ENCODE measurements around the gene NRP1.

The NRP1 gene

DNA sequence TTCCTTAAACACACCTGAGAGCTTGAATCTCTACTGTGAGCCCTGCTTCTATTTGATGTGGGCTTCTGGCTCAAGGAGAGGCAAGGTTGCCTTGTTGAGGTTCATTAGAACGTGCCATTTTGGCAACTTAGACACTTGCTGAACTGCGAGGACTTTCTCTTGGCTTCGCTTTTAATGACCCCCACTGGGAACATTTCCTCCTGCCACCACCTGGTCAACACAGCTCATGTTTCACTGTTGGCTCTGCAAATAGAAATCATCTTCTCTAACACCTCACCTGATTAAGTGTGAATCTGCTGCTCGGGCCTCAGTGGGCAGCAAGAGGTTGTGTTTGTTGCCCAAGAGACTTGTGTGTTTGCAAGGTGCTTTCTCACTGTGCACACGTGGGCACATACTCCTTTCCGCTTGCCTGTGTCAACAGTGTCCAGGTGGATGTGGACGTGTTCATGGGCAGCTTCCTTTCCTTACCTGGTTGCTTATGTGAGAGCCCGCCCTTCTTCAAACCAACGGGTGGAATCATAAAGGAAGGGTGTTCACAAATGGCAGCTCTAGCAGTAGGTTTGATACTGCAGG lies 147.0 kb downstream of the NRP1 start:
- Histone ChIP-seq H3K27ac (replicated peaks; ENCODE audit: low read length) (no peak overlapping the region), H3K4me3 (ENCODE audit: low read length in 2 of 2) (no peak overlapping the region), H3K4me2 (ENCODE audit: insufficient read depth, low read length, poor library complexity, severe bottlenecking) (no peak overlapping the region), H3K4ac (ENCODE audit: low read length) (no peak overlapping the region), H4K91ac (ENCODE audit: low read depth, low read length, poor library complexity) (no peak overlapping the region), H3K14ac (ENCODE audit: low read length) (no peak overlapping the region), H3K9me3 (replicated peaks in 1 of 2; ENCODE audit: control insufficient read depth in 2 of 2, insufficient read depth in 1 of 2, low read depth in 1 of 2, low read length in 2 of 2) (no peaks in the 10 kb centered on the region), H3K4me1 (ENCODE audit: control insufficient read depth in 2 of 2, insufficient read depth in 1 of 2, low read depth in 1 of 2, low read length in 2 of 2) (peaks cover 0 to 9% of the 10 kb centered on the region in 2 donors), H2AK5ac (ENCODE audit: low read depth, low read length) (no peak overlapping the region), H3K23ac (ENCODE audit: low read depth, low read length, poor library complexity) (no peak overlapping the region), H2BK5ac (ENCODE audit: low read length) (no peak overlapping the region), H2BK15ac (ENCODE audit: low read length) (peak overlapping the region; percentile 63), H3K18ac (ENCODE audit: low read length) (no peak overlapping the region), H2BK12ac (ENCODE audit: low read length) (peak overlapping the region; percentile 11), H3K79me1 (ENCODE audit: low read depth, low read length) (no peaks in the 10 kb centered on the region), H2AFZ (ENCODE audit: low read length) (no peak overlapping the region), H3K9ac (ENCODE audit: low read depth, low read length, poor library complexity) (no peak overlapping the region), H3K36me3 (replicated peaks in 1 of 2; ENCODE audit: control insufficient read depth in 2 of 2, insufficient read depth in 2 of 2, low read length in 2 of 2) (peaks cover 0 to 86% of the 10 kb centered on the region in 2 donors), H2BK120ac (ENCODE audit: low read depth, low read length) (no peak overlapping the region), H4K8ac (ENCODE audit: low read depth, low read length) (no peak overlapping the region), H3K27me3 (ENCODE audit: control insufficient read depth in 3 of 3, insufficient read depth in 3 of 3, low read depth in 1 of 3, low read length in 3 of 3) (no peaks in the 10 kb centered on the region)
- DNase-seq (ENCODE audit: low spot score), result no peak
- no CpG with 5 or more reads among the region's 9 CpGs for WGBS, 2 donors (ENCODE audit: extremely low coverage in 2 of 2, insufficient read length in 2 of 2, insufficient replicate concordance in 1 of 2)

DNA sequence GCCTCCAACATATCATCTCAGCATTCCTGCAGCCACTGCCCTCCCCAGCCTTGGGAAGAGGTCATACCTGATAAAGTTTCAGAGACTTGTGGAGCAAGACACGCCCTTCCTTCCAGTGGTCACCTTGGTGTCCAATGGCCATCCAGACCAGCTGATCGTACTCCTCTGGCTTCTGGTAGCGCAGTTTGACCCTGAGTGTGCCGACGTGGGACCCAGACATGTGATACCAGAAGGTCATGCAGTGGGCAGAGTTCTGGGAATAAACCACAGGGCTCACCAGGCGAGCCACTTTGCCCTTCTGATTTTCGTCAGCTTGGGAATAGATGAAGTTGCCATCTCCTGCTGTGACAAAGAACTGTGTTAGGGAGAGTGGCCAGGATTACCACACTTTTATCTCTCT lies 148.3 kb downstream of the NRP1 start:
- no peak overlapping the region for H4K91ac ChIP-seq (ENCODE audit: low read depth, low read length, poor library complexity)
- no peak overlapping the region for H2BK120ac ChIP-seq (ENCODE audit: low read depth, low read length)
- H2BK12ac ChIP-seq (ENCODE audit: low read length), result no peak overlapping the region
- H2BK5ac ChIP-seq (ENCODE audit: low read length), result no peak overlapping the region
- peaks cover 0 to 9% of the 10 kb centered on the region in 2 donors for H3K4me1 ChIP-seq (ENCODE audit: control insufficient read depth in 2 of 2, insufficient read depth in 1 of 2, low read depth in 1 of 2, low read length in 2 of 2)
- H3K4ac ChIP-seq (ENCODE audit: low read length), result no peak overlapping the region
- H3K18ac ChIP-seq (ENCODE audit: low read length), result no peak overlapping the region
- no peaks in the 10 kb centered on the region for H3K27me3 ChIP-seq (ENCODE audit: control insufficient read depth in 3 of 3, insufficient read depth in 3 of 3, low read depth in 1 of 3, low read length in 3 of 3)
- H3K9me3 ChIP-seq (replicated peaks in 1 of 2; ENCODE audit: control insufficient read depth in 2 of 2, insufficient read depth in 1 of 2, low read depth in 1 of 2, low read length in 2 of 2), result no peaks in the 10 kb centered on the region
- H2BK15ac ChIP-seq (ENCODE audit: low read length), result no peak overlapping the region
- no peak overlapping the region for H2AK5ac ChIP-seq (ENCODE audit: low read depth, low read length)
- H3K4me3 ChIP-seq (ENCODE audit: low read length in 2 of 2), result no peak overlapping the region
- H2AFZ ChIP-seq (ENCODE audit: low read length), result no peak overlapping the region
- no peak overlapping the region for H3K4me2 ChIP-seq (ENCODE audit: insufficient read depth, low read length, poor library complexity, severe bottlenecking)
- H3K27ac ChIP-seq (replicated peaks; ENCODE audit: low read length), result no peak overlapping the region
- H3K9ac ChIP-seq (ENCODE audit: low read depth, low read length, poor library complexity), result no peak overlapping the region
- H3K14ac ChIP-seq (ENCODE audit: low read length), result no peak overlapping the region
- no peak overlapping the region for H4K8ac ChIP-seq (ENCODE audit: low read depth, low read length)
- peak overlapping the region; percentile 26 for H3K23ac ChIP-seq (ENCODE audit: low read depth, low read length, poor library complexity)
- no peak for DNase-seq (ENCODE audit: low spot score)
- no CpG with 5 or more reads among the region's 7 CpGs for WGBS, 2 donors (ENCODE audit: extremely low coverage in 2 of 2, insufficient read length in 2 of 2, insufficient replicate concordance in 1 of 2)
- peaks cover 0 to 86% of the 10 kb centered on the region in 2 donors for H3K36me3 ChIP-seq (replicated peaks in 1 of 2; ENCODE audit: control insufficient read depth in 2 of 2, insufficient read depth in 2 of 2, low read length in 2 of 2)
- H3K79me1 ChIP-seq (ENCODE audit: low read depth, low read length), result no peaks in the 10 kb centered on the region

DNA sequence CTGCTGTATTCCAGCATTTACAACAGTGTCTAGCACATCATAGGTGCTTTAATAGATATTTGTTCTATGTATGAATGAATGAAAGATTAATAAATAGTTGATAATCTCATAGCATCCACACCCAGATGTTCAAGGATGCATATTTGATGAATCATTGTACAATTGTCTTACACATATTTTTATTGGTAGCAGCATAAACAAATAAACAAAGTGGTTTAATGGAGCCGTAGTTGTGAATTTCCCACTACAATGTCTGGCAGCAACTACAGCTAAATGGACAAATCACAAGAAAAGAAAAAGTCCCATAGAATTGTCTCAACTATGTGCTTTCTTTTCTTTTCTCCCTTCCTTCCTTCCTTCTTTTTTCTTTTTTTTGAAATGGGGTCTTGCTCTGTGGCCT lies 150.8 kb downstream of the NRP1 start:
- Histone ChIP-seq H2BK120ac (ENCODE audit: low read depth, low read length) (no peak overlapping the region), H3K27me3 (ENCODE audit: control insufficient read depth in 3 of 3, insufficient read depth in 3 of 3, low read depth in 1 of 3, low read length in 3 of 3) (no peaks in the 10 kb centered on the region), H3K36me3 (replicated peaks in 1 of 2; ENCODE audit: control insufficient read depth in 2 of 2, insufficient read depth in 2 of 2, low read length in 2 of 2) (peaks cover 0 to 97% of the 10 kb centered on the region in 2 donors), H4K91ac (ENCODE audit: low read depth, low read length, poor library complexity) (no peak overlapping the region), H2AFZ (ENCODE audit: low read length) (no peak overlapping the region), H3K27ac (replicated peaks; ENCODE audit: low read length) (no peak overlapping the region), H3K4ac (ENCODE audit: low read length) (no peak overlapping the region), H4K8ac (ENCODE audit: low read depth, low read length) (no peak overlapping the region), H2BK12ac (ENCODE audit: low read length) (no peak overlapping the region), H2AK5ac (ENCODE audit: low read depth, low read length) (no peak overlapping the region), H3K4me2 (ENCODE audit: insufficient read depth, low read length, poor library complexity, severe bottlenecking) (no peak overlapping the region), H3K14ac (ENCODE audit: low read length) (no peak overlapping the region), H3K23ac (ENCODE audit: low read depth, low read length, poor library complexity) (no peak overlapping the region), H3K79me1 (ENCODE audit: low read depth, low read length) (no peaks in the 10 kb centered on the region), H2BK5ac (ENCODE audit: low read length) (no peak overlapping the region), H3K9me3 (replicated peaks in 1 of 2; ENCODE audit: control insufficient read depth in 2 of 2, insufficient read depth in 1 of 2, low read depth in 1 of 2, low read length in 2 of 2) (no peaks in the 10 kb centered on the region), H3K4me3 (ENCODE audit: low read length in 2 of 2) (no peak overlapping the region), H2BK15ac (ENCODE audit: low read length) (no peak overlapping the region), H3K4me1 (ENCODE audit: control insufficient read depth in 2 of 2, insufficient read depth in 1 of 2, low read depth in 1 of 2, low read length in 2 of 2) (peaks cover 0 to 6% of the 10 kb centered on the region in 2 donors), H3K18ac (ENCODE audit: low read length) (no peak overlapping the region), H3K9ac (ENCODE audit: low read depth, low read length, poor library complexity) (no peak overlapping the region)
- DNase-seq (ENCODE audit: low spot score), result no peak
- WGBS, 2 donors (ENCODE audit: extremely low coverage in 2 of 2, insufficient read length in 2 of 2, insufficient replicate concordance in 1 of 2), result no CpG with 5 or more reads among the region's 1 CpG

DNA sequence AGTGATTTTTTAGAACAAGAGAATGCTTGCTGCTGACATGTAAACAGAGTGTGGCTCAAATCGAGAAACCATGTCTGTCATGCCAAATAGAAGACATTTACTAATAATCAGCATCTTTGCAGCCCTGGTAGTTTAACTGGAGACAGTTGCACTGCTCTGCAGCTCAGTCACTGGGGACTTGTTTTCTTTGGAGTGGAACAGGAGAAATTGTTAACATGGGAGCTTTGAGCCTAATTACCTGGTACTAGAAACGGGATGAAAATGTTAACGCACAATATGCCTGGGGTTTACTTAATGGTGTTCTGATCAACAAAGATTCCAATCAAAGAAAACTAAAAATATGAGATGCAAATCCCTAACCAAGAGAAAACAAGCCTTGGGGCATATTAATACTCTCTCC lies 153.5 kb downstream of the NRP1 start:
- Histone ChIP-seq H3K79me1 (ENCODE audit: low read depth, low read length) (no peaks in the 10 kb centered on the region), H3K4me2 (ENCODE audit: insufficient read depth, low read length, poor library complexity, severe bottlenecking) (no peak overlapping the region), H2BK12ac (ENCODE audit: low read length) (no peak overlapping the region), H3K14ac (ENCODE audit: low read length) (no peak overlapping the region), H2BK120ac (ENCODE audit: low read depth, low read length) (no peak overlapping the region), H4K8ac (ENCODE audit: low read depth, low read length) (no peak overlapping the region), H3K4me3 (ENCODE audit: low read length in 2 of 2) (no peak overlapping the region), H3K9ac (ENCODE audit: low read depth, low read length, poor library complexity) (no peak overlapping the region), H3K4me1 (ENCODE audit: control insufficient read depth in 2 of 2, insufficient read depth in 1 of 2, low read depth in 1 of 2, low read length in 2 of 2) (peaks cover 0 to 4% of the 10 kb centered on the region in 2 donors), H3K23ac (ENCODE audit: low read depth, low read length, poor library complexity) (no peak overlapping the region), H2BK5ac (ENCODE audit: low read length) (no peak overlapping the region), H3K9me3 (replicated peaks in 1 of 2; ENCODE audit: control insufficient read depth in 2 of 2, insufficient read depth in 1 of 2, low read depth in 1 of 2, low read length in 2 of 2) (no peaks in the 10 kb centered on the region), H2AK5ac (ENCODE audit: low read depth, low read length) (no peak overlapping the region), H2AFZ (ENCODE audit: low read length) (no peak overlapping the region), H3K18ac (ENCODE audit: low read length) (no peak overlapping the region), H4K91ac (ENCODE audit: low read depth, low read length, poor library complexity) (no peak overlapping the region), H3K4ac (ENCODE audit: low read length) (no peak overlapping the region), H2BK15ac (ENCODE audit: low read length) (no peak overlapping the region), H3K27me3 (ENCODE audit: control insufficient read depth in 3 of 3, insufficient read depth in 3 of 3, low read depth in 1 of 3, low read length in 3 of 3) (no peaks in the 10 kb centered on the region), H3K36me3 (replicated peaks in 1 of 2; ENCODE audit: control insufficient read depth in 2 of 2, insufficient read depth in 2 of 2, low read length in 2 of 2) (peaks cover 0 to 93% of the 10 kb centered on the region in 2 donors), H3K27ac (replicated peaks; ENCODE audit: low read length) (no peak overlapping the region)
- WGBS, 2 donors (ENCODE audit: extremely low coverage in 2 of 2, insufficient read length in 2 of 2, insufficient replicate concordance in 1 of 2), result no CpG with 5 or more reads among the region's 3 CpGs
- no peak for DNase-seq (ENCODE audit: low spot score)

Measured in neuronal stem cell (in vitro differentiated cells).